ENCODE measurements around the gene RSPO4.

RSPO4 gene

GRCh38 chr20:911882-912600 lies 90.1 kb downstream of the RSPO4 start:
- no peak for FAIRE-seq
- no peak for DNase-seq (ENCODE audit: insufficient read length, low spot score)

- DNase-seq (ENCODE audit: insufficient read length, low spot score) (no peak), FAIRE-seq (no peak)
These were observed 91.0 kb downstream of the RSPO4 start for GRCh38 chr20:910870-911770.

- FAIRE-seq (no peak), DNase-seq (ENCODE audit: insufficient read length, low spot score) (no peak)
These were observed 91.8 kb downstream of the RSPO4 start for GRCh38 chr20:910132-910869.

- no peak for FAIRE-seq
These were observed 92.5 kb downstream of the RSPO4 start for GRCh38 chr20:909641-910040.

More at GRCh38 chr20:909641-910040, 92.5 kb downstream of the RSPO4 start:
- DNase-seq (ENCODE audit: insufficient read length, low spot score): no peak
